GM21390 (cell line): Measurements from ENCODE around the gene KRT28.
"Not testable (repeated sequence)": the region's sequence is repeated elsewhere in the genome, so short reads cannot be mapped to it uniquely, and the experiment has no call there.

Experiments
- ATAC-seq: cut with Tn5 transposase; IDR thresholded peaks from one replicate; pipeline ENCODE4 v1.9.1; 2021; ENCODE audit not compliant: unreplicated experiment

The KRT28 gene

GRCh38 chr17:40779181-40779909, 20.4 kb downstream of the KRT28 start:
- ATAC-seq, result no peak

- no peak for ATAC-seq
Observed at GRCh38 chr17:40778461-40778860, 21.3 kb downstream of the KRT28 start.

- no peak for ATAC-seq
Observed at GRCh38 chr17:40777971-40778370, 21.8 kb downstream of the KRT28 start.

GRCh38 chr17:40777459-40777858, 22.3 kb downstream of the KRT28 start:
- no peak for ATAC-seq

GRCh38 chr17:40775945-40776344, 23.8 kb downstream of the KRT28 start:
- ATAC-seq, result no peak

- no peak for ATAC-seq
Observed at GRCh38 chr17:40772101-40772500, 27.7 kb downstream of the KRT28 start, which contains the start of gene KRT26. KRT26 (minus strand) TSS chr17:40772201; CDS start chr17:40772113, 88 bp downstream.

- no peak for ATAC-seq
Observed at GRCh38 chr17:40765657-40766056, 34.1 kb downstream of the KRT28 start.

GRCh38 chr17:40763752-40764151, 36.0 kb downstream of the KRT28 start:
- no peak for ATAC-seq

GRCh38 chr17:40760105-40761016, 39.4 kb downstream of the KRT28 start:
- ATAC-seq, result no peak

GRCh38 chr17:40755231-40755630, 44.5 kb downstream of the KRT28 start, which contains the start of gene KRT25:
KRT25 (minus strand) TSS chr17:40755331; CDS start chr17:40755271, 60 bp downstream.
- ATAC-seq, result no peak

- no peak for ATAC-seq
Observed at GRCh38 chr17:40753804-40754203, 46.0 kb downstream of the KRT28 start.

GRCh38 chr17:40751065-40751464, 48.7 kb downstream of the KRT28 start:
- ATAC-seq, result no peak

- ATAC-seq, result no peak
Observed at GRCh38 chr17:40750391-40750790, 49.4 kb downstream of the KRT28 start.

GRCh38 chr17:40748666-40749065, 51.1 kb downstream of the KRT28 start:
- not testable (repeated sequence) for ATAC-seq
